Esophagus muscularis mucosa (tissue), 4 donors: ENCODE results near the gene TIMM23. TPM values are rescaled to one million over a fixed set of nuclear protein-coding genes. Genes with fewer than 3 reads are reported as not detected.
"Not testable (repeated sequence)": the region's sequence is repeated elsewhere in the genome, so short reads cannot be mapped to it uniquely, and the experiment has no call there.

ENCODE experiments used
- DNase-seq: peaks from one replicate; pipeline ENCODE4 v3.0.0-alpha.2; 2017; ENCODE audit errors: extremely low spot score
- H3K27ac ChIP-seq, 4 donors: fragments of 200-600 bp; sonication (generic); replicated peaks in 1 of 4; 1 replicate in 3 of 4; 2 replicates in 1 of 4; pipeline ENCODE4 v1.5.1; 2016 to 2019; ENCODE audit warnings: mild to moderate bottlenecking in 1 of 4
- H3K27me3 ChIP-seq, 4 donors: fragments of 200-600 bp; sonication (generic); one replicate each; pipeline versions ENCODE4 v1.5.1 to v1.6.0; 2016 to 2019
- H3K36me3 ChIP-seq, 4 donors: fragments of 200-600 bp; sonication (generic); one replicate each; pipeline ENCODE4 v1.5.1; 2016 to 2019
- H3K4me1 ChIP-seq, 4 donors: fragments of 200-600 bp; sonication (generic); one replicate each; pipeline ENCODE4 v1.5.1; 2016 to 2019
- H3K4me3 ChIP-seq, 4 donors: fragments of 200-600 bp; sonication (generic); 1 replicate in 2 of 4; 2 replicates in 2 of 4; pipeline ENCODE4 v1.5.1; 2016 to 2019; ENCODE audit warnings: mild to moderate bottlenecking in 4 of 4, moderate library complexity in 1 of 4
- H3K9me3 ChIP-seq, 4 donors: fragments of 200-600 bp; sonication (generic); 1 replicate in 3 of 4; 2 replicates in 1 of 4; pipeline ENCODE4 v1.5.1; 2016 to 2019
- POLR2A ChIP-seq: fragments of 450-650 bp; IDR thresholded peaks from one replicate; pipeline ENCODE4 v1.6.1; 2017; ENCODE audit warnings: antibody characterized with exemption, moderate library complexity, mild to moderate bottlenecking, low read depth
- POLR2AphosphoS5 ChIP-seq, 2 donors: sonication (generic); formaldehyde crosslinking; IDR thresholded peaks; one replicate each; pipeline ENCODE4 v1.6.1; 2017; ENCODE audit warnings: antibody characterized with exemption in 2 of 2
- WGBS: methylation state at CpG from one replicate; pipeline ENCODE4 v1.1.5; 2018; 5-methylcytosine and 5-hydroxymethylcytosine counted together
- intact Hi-C: fragments of 100-400 bp; cut with DNase I; formaldehyde crosslinking; loops from one replicate; pipeline ENCODE4 v1.15.1; 2023
- total RNA-seq, 4 donors: library from RNA; depleted of rRNA; stranded (reverse); fragments of >200 nt; gene quantifications; one replicate each; pipeline versions ENCODE4 v1.1.0 to v1.2.1, GENCODE V29; 2016
- TF ChIP-seq, protein P1 (sequence below), 3 experiments: fragments of 200-600 bp in 2 of 3; fragments of 450-650 bp in 1 of 3; sonication (generic) in 2 of 3; IDR thresholded peaks; one replicate each; pipeline ENCODE4 v1.5.1; 2017 to 2019; ENCODE audit warnings: antibody characterized with exemption in 3 of 3, mild to moderate bottlenecking in 2 of 3, moderate library complexity in 1 of 3

The TIMM23 gene, protein sequence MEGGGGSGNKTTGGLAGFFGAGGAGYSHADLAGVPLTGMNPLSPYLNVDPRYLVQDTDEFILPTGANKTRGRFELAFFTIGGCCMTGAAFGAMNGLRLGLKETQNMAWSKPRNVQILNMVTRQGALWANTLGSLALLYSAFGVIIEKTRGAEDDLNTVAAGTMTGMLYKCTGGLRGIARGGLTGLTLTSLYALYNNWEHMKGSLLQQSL
- total RNA-seq, result 10 to 100 TPM; 52.9 to 66.9 (median 57.7) TPM

DNA sequence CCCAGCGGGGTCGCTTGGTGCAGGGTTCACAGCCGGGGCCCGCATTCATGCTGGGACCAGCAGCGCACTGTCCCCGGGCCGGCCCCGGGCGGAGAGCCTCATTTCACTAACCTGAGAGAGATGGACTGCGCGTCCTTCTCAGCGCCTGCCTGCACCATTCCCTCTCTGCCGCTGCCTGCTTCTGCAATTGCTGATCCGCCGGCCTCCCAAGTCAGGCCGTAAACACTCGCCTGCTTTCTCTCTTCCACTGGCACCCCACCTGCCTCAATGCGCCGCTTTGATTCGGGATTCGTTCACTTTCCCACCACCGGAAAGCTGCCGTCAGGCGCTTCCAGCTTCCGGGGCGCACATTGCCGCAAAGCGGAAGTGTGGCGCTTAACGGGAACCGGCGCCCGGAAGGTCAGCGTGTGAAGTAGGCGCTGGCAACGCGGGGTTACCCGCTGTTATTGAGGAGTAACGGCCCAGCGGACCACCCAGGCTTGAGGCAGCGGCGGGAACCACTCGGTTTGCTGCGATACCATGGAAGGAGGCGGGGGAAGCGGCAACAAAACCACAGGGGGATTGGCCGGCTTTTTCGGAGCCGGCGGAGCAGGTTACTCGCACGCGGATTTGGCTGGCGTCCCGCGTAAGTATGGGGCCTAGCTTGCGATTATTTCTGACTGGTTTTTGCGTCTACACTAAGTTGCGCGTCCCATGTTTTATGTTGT, at the start of gene TIMM23:
Gene TIMM23, plus strand, starts transcription at position 384 of the 707 bp plus-strand sequence. Its CDS starts 136 bp downstream, at position 520.
- Histone ChIP-seq H3K4me1 (peaks cover 21 to 32% (median 32%) of the 10 kb centered on the region in 4 donors), H3K27ac (peak within 1 kb of the TSS; percentile 74 to 79 (median 76)), H3K4me3 (peak within 1 kb of the TSS; percentile 69 to 91 (median 74))
- H3K36me3 ChIP-seq, H3K9me3 ChIP-seq, H3K27me3 ChIP-seq, intact Hi-C loops: not testable (repeated sequence)
- 0% methylated on average over 43 of the region's 60 CpGs for WGBS
- TF ChIP-seq POLR2A (peak; percentile 34), POLR2AphosphoS5 (IDR thresholded peaks at IDR 0.05) (peak; percentile 83 to 90)
- TF ChIP-seq, protein P1, sequence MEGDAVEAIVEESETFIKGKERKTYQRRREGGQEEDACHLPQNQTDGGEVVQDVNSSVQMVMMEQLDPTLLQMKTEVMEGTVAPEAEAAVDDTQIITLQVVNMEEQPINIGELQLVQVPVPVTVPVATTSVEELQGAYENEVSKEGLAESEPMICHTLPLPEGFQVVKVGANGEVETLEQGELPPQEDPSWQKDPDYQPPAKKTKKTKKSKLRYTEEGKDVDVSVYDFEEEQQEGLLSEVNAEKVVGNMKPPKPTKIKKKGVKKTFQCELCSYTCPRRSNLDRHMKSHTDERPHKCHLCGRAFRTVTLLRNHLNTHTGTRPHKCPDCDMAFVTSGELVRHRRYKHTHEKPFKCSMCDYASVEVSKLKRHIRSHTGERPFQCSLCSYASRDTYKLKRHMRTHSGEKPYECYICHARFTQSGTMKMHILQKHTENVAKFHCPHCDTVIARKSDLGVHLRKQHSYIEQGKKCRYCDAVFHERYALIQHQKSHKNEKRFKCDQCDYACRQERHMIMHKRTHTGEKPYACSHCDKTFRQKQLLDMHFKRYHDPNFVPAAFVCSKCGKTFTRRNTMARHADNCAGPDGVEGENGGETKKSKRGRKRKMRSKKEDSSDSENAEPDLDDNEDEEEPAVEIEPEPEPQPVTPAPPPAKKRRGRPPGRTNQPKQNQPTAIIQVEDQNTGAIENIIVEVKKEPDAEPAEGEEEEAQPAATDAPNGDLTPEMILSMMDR (IDR thresholded peaks at IDR 0.05), result peak in 1 of 3 experiments; percentile 17
- peak; percentile 92 for DNase-seq

DNA sequence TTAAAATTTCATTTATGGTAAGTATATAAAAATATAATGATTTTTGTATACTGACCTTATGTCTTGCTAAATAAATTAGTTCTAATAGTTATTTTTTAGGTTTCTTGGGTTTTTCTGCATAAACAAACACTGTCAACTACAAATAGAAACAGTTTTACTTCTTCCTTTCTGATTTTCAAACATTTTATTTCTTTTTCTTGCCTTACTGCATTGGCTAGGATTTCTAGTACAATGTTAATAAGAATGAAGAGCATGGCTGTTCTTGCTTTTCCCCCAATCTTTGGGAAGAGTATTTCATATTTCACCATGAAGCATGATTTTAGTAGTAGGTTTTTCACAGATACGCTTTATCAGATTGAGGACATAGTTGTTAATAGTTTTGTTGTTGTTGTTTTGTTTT, 45.5 kb upstream of the TIMM23 start:
- H3K4me3 ChIP-seq, H3K27me3 ChIP-seq, intact Hi-C loops, H3K9me3 ChIP-seq, DNase-seq, H3K36me3 ChIP-seq, H3K4me1 ChIP-seq, H3K27ac ChIP-seq: not testable (repeated sequence)
- 97% methylated on average over 1 of the region's 1 CpG for WGBS

DNA sequence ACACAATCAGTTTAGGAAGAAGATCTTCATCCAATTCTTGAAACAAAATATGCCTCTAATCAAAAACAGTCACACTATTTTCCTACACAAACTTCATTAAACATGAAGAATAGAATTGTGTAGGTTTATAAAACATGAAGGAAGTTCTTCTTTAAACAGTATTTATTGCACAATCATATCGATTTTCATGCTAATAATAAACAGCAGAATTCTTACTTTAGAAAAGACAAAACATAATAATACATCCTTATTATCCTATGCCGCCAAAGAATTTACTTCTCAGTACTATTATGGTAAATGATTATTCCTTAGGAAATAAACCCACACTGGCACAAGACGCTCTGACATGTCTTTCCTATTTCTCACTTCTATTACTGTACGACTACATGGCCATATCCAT, 41.0 kb upstream of the TIMM23 start:
- WGBS, result 93% methylated on average over 4 of the region's 4 CpGs
- H3K4me1 ChIP-seq, H3K27me3 ChIP-seq, DNase-seq, H3K27ac ChIP-seq, intact Hi-C loops, H3K4me3 ChIP-seq, H3K9me3 ChIP-seq: not testable (repeated sequence)
- peaks cover 0 to 14% (median 7%) of the 10 kb centered on the region in 4 donors for H3K36me3 ChIP-seq

DNA sequence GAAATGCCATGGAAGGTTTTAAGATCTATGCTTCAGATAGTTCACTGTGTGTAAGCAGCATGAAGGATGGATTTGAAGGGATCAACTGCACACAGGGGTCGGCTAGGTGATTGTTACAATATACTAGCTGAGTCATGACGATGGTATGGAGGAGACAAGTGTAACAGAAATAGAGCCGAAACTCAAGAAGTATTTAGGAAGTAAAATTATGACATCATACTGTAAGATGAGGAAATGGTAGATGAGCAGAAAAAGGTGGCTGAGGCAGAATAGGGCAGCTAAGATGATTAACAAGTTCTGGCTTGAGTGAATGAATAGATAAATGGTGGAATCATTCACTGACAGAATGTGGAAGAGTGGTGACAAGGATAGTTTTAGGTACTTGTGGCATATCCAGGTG, 37.5 kb upstream of the TIMM23 start:
- DNase-seq, H3K27me3 ChIP-seq, H3K4me3 ChIP-seq, intact Hi-C loops, H3K27ac ChIP-seq, H3K4me1 ChIP-seq, H3K9me3 ChIP-seq: not testable (repeated sequence)
- WGBS, result 81% methylated on average over 3 of the region's 3 CpGs
- peaks cover 0 to 13% (median 7%) of the 10 kb centered on the region in 4 donors for H3K36me3 ChIP-seq

DNA sequence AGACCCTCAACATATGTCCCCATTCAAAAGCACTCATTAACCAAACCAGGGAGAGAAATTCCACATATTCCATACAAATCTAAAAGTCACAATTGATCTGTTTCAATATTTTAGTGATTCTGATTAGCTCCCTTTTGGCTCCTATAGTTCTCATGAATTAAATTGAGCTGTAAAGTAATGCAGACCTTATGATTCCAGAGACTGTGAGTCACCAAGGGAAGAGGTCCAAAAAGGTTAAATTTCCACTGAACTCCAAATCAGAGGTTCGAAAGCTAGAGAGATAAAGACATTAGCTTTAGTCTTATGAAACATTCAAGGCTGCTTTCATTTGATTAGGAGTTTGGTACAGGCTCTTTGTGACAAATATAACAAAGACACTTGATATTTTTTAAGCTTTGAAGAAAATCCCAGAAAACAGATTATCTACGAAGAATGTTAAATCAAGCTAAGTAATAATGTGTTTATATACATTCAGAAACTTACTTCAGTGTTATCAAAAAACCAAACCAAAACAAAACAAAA, 33.1 kb upstream of the TIMM23 start:
- intact Hi-C loops, H3K9me3 ChIP-seq, H3K4me1 ChIP-seq, DNase-seq, H3K27me3 ChIP-seq, H3K4me3 ChIP-seq, H3K27ac ChIP-seq, H3K36me3 ChIP-seq: not testable (repeated sequence)
- WGBS, result 62% methylated on average over 2 of the region's 2 CpGs

DNA sequence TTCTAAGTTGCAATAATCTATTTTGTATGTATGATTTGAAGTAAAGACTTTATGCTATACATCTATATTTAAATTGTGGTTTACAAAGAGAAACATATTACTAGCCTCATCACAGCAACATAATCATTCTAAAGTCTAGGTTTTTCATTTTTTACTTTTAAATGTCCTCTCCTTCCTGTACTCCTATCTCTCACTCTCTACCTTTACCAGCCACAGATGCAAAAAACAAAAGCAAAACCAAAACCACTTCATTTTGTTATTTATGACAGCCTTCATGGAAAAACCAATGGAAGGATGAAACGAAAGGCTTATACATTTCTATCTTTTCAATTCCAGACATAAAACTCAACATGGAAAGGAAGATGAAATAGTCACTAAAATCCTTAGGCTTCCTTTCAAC, 31.1 kb upstream of the TIMM23 start:
- intact Hi-C loops, H3K9me3 ChIP-seq, H3K27me3 ChIP-seq, DNase-seq, H3K36me3 ChIP-seq, H3K4me3 ChIP-seq, H3K27ac ChIP-seq, H3K4me1 ChIP-seq: not testable (repeated sequence)
- no CpG with 5 or more reads among the region's 1 CpG for WGBS

DNA sequence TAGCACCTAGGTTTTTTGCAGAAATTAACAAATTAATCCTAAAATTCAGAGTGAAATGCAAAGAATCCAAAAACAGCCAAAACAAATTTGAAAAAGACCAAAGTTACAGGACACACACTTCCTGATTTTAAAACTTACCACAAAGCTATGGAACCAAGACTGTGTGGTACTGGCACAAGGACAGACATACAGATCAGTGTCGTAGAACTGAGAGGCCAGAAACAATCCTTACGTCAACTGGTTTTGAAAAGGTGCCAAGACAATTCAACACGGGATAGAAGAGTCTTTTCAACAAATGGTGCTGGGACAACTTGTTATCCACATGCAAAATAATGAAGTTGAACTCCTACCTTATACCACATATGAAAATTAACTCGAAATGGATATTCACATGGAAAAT, 26.8 kb upstream of the TIMM23 start:
- H3K27ac ChIP-seq, H3K27me3 ChIP-seq, H3K9me3 ChIP-seq, intact Hi-C loops, DNase-seq, H3K4me1 ChIP-seq, H3K4me3 ChIP-seq: not testable (repeated sequence)
- peaks cover 0 to 14% (median 6%) of the 10 kb centered on the region in 4 donors for H3K36me3 ChIP-seq
- WGBS, result 84% methylated on average over 4 of the region's 4 CpGs

DNA sequence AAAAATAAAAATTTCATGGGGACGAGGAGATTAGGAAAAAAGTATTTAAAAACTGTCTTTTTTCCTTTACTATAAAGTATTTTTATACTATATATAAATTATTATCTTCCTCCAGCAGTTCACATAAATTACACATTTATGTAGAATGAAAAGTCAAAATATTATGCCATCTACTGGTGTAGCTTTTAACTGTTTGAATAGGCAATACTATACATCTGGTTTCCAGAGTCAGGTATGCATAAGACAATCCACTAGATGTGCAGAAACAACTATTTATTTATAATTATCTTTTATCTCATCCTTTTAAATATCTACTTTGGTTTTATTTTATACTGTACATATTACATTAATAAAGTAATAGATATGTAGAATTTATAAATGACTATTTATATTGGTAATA, 24.9 kb upstream of the TIMM23 start:
- peaks cover 0 to 20% (median 9%) of the 10 kb centered on the region in 4 donors for H3K36me3 ChIP-seq
- H3K27ac ChIP-seq, DNase-seq, H3K27me3 ChIP-seq, intact Hi-C loops, H3K4me3 ChIP-seq, H3K9me3 ChIP-seq, H3K4me1 ChIP-seq: not testable (repeated sequence)
- 86% methylated on average over 1 of the region's 1 CpG for WGBS

DNA sequence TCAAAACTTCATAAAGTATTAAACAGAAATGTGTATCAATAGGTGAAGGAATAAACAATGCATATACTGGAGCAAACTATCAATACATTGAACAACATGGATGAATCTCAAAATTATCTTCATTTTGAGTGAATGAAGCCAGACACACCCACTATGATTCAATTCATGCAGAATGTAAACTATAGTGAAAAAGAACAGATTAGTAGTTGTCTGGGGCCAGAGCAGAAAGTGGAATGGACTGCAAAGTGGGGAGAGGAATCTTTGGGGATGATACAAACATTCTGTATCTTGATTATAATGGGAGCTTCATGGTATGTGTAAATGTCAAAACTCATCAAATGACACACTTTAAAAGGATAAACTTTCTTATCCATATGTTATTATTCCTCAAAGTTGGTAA, 23.5 kb upstream of the TIMM23 start:
- H3K9me3 ChIP-seq, H3K27me3 ChIP-seq, H3K4me1 ChIP-seq, H3K27ac ChIP-seq, intact Hi-C loops, DNase-seq, H3K4me3 ChIP-seq: not testable (repeated sequence)
- H3K36me3 ChIP-seq, result peaks cover 0 to 22% (median 12%) of the 10 kb centered on the region in 4 donors

DNA sequence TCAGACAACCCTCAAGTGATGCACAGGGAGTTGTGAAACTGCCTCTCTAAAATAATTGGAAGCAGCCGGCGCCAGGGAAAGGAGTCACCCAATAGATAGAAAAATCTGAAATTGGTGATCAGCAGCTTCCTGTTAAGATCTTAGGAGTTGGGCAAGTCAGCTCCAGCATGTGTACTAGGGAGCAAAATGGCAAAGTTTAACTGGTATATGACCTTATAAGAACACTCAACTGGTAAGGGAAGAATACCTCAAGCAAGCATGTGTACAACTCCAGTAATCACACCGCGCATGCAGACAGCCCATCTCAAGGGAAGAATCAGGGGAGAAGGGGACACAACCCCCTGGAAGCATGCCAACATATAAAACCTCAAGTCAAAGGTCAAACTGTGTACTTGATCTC, 17.9 kb upstream of the TIMM23 start:
- H3K9me3 ChIP-seq, intact Hi-C loops, H3K27me3 ChIP-seq, H3K27ac ChIP-seq, H3K4me1 ChIP-seq, DNase-seq, H3K4me3 ChIP-seq: not testable (repeated sequence)
- H3K36me3 ChIP-seq, result peaks cover 4 to 29% (median 11%) of the 10 kb centered on the region in 4 donors
- WGBS, result 100% methylated on average over 1 of the region's 4 CpGs

DNA sequence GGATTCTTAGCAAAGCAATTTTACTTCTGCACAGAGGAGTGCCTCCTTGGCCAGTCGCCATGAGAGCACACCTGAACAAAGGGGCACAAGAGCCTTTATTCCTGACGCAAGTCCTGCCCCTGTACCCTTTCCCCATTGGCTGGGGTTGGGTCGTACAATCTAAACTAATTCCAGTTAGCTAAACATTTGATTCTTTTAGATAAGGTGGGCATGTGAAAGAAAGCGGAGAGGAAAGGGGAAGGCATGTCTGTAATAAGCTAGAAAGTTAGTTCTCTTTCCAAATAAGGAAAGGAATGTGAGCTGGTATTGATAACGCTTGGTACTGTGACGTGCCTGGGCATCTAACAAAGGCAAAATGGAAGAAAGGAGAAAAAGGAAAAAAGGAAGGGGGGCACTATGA, 15.7 kb upstream of the TIMM23 start:
- H3K4me3 ChIP-seq, H3K9me3 ChIP-seq, H3K4me1 ChIP-seq, H3K27ac ChIP-seq, DNase-seq, intact Hi-C loops, H3K27me3 ChIP-seq: not testable (repeated sequence)
- H3K36me3 ChIP-seq, result peaks cover 4 to 21% (median 8%) of the 10 kb centered on the region in 4 donors
- 90% methylated on average over 4 of the region's 6 CpGs for WGBS
